SK-N-MC (cell line): ENCODE results near the gene BFSP2.

Experiments
- EZH2 ChIP-seq: fragments of 200-600 bp; sonication (generic); IDR thresholded peaks from one replicate; pipeline ENCODE4 v1.6.1; 2017; ENCODE audit warnings: antibody characterized with exemption
- FOXP2 ChIP-seq: optimal IDR thresholded peaks from 2 replicates; pipeline ENCODE3; 2011; ENCODE audit warnings: mild to moderate bottlenecking, moderate library complexity; ENCODE audit not compliant: insufficient read depth; ENCODE audit errors: extremely low read length, control extremely low read depth
- POLR2AphosphoS5 ChIP-seq: IDR thresholded peaks from 2 replicates; pipeline ENCODE4 v1.6.1; 2012; ENCODE audit warnings: mild to moderate bottlenecking, low read depth, low read length, borderline replicate concordance

DNA sequence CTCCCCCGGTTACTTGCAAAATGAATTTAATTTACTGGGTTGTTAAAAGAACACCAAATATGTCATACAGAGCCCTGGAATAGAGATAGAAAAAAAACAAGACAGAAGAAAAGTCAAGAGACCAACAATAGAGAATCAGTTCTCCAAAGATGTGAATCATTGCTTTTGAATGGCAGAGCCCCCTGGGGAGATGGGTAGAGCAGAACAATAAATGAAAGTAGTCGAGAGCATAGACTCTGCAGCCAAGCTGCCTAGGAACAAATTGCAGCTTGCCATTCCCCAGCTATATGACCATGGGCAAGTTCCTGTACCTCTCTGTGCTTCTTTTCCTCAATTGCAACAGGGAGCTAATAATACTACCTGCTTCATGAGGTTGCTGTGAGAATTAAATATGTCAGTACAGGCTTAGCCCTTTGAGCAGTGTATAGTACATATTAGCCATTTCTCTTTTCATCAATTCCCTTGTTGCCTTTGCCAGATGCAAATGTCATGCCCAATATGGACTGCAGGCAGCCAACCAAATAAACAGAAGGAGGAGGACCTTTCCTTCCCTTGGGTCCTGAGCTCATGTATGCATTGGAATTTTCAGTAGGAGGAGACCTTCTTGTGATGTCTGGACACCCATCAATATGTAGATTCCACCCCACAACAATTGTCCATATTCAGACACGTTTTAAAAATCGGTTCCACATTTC, 25.0 kb upstream of the BFSP2 start:
- TF ChIP-seq POLR2AphosphoS5 (no peak), EZH2 (no peak), FOXP2 (no peak)
